Measurements from ENCODE around the gene IVNS1ABP.
"Not testable (repeated sequence)": the region's sequence is repeated elsewhere in the genome, so short reads cannot be mapped to it uniquely, and the experiment has no call there.

The IVNS1ABP gene

GRCh38 chr1:185317034-185317885 is at the start of gene IVNS1ABP:
Gene IVNS1ABP (minus strand): TSS chr1:185317243. CDS start chr1:185309493, 7,750 bp downstream.
- no peaks in the 10 kb centered on the region for H3K9me3 ChIP-seq (ENCODE audit: control insufficient read depth, insufficient read depth, low read length)
- H4K20me1 ChIP-seq (ENCODE audit: control insufficient read depth, insufficient read depth, low read depth, low read length) = peaks cover 33% of the 10 kb centered on the region
- H3F3A ChIP-seq (ENCODE audit: control insufficient read depth, insufficient read depth) = no peaks in the 10 kb centered on the region
- peak within 1 kb of the TSS; percentile 95 for H3K4me3 ChIP-seq (ENCODE audit: low read length)
- peaks cover 38% of the 10 kb centered on the region for H3K36me3 ChIP-seq (ENCODE audit: control insufficient read depth, low read length)
- H3K9me2 ChIP-seq (replicated peaks; ENCODE audit: control insufficient read depth, low read length) = no peaks in the 10 kb centered on the region
- H3K4me2 ChIP-seq (ENCODE audit: low read length) = peak within 1 kb of the TSS; percentile 90
- peaks cover 52% of the 10 kb centered on the region for H3K4me1 ChIP-seq (ENCODE audit: control insufficient read depth, low read length)
- peak within 1 kb of the TSS; percentile 79 for H3K27ac ChIP-seq (ENCODE audit: low read depth, low read length)
- TF ChIP-seq CTCF (IDR thresholded peaks at IDR 0.05; ENCODE audit: low read depth, low read length, poor library complexity, severe bottlenecking) = peak; percentile 50
- no peak for TF ChIP-seq EZH2phosphoT487 (IDR thresholded peaks at IDR 0.05; ENCODE audit: borderline replicate concordance, low read length)
- no peaks in the 10 kb centered on the region for H3K27me3 ChIP-seq (ENCODE audit: control insufficient read depth, low read length)
- H3K79me2 ChIP-seq (ENCODE audit: control insufficient read depth, low read length) = peaks cover 54% of the 10 kb centered on the region

- Histone ChIP-seq H3K9me2 (replicated peaks; ENCODE audit: control insufficient read depth, low read length) (no peaks in the 10 kb centered on the region), H3K27me3 (ENCODE audit: control insufficient read depth, low read length) (peaks cover 6% of the 10 kb centered on the region; the same call in 1 of the 2 replicates), H3F3A (ENCODE audit: control insufficient read depth, insufficient read depth) (no peaks in the 10 kb centered on the region), H3K27ac (ENCODE audit: low read depth, low read length) (no peak overlapping the region), H3K4me2 (ENCODE audit: low read length) (no peak overlapping the region), H3K4me1 (ENCODE audit: control insufficient read depth, low read length) (peaks cover 6% of the 10 kb centered on the region), H3K9me3 (ENCODE audit: control insufficient read depth, insufficient read depth, low read length) (no peaks in the 10 kb centered on the region; the same call in 1 of the 2 replicates), H4K20me1 (ENCODE audit: control insufficient read depth, insufficient read depth, low read depth, low read length) (no peaks in the 10 kb centered on the region), H3K36me3 (ENCODE audit: control insufficient read depth, low read length) (no peaks in the 10 kb centered on the region), H3K4me3 (ENCODE audit: low read length) (no peak overlapping the region), H3K79me2 (ENCODE audit: control insufficient read depth, low read length) (no peaks in the 10 kb centered on the region)
- TF ChIP-seq EZH2phosphoT487 (IDR thresholded peaks at IDR 0.05; ENCODE audit: borderline replicate concordance, low read length) (no peak), CTCF (IDR thresholded peaks at IDR 0.05; ENCODE audit: low read depth, low read length, poor library complexity, severe bottlenecking) (no peak)
Measured at GRCh38 chr1:185365951-185366350, 48.9 kb upstream of the IVNS1ABP start.

GRCh38 chr1:185364528-185364927 is 47.5 kb upstream of the IVNS1ABP start:
- 0 out of 2 replicates have a peak overlapping the region, but pooled peaks have one; percentile 12 for H3K4me2 ChIP-seq (ENCODE audit: low read length)
- not testable (repeated sequence) for H3K27ac ChIP-seq (ENCODE audit: low read depth, low read length); H3K4me1 ChIP-seq (ENCODE audit: control insufficient read depth, low read length); H3K4me3 ChIP-seq (ENCODE audit: low read length); H3F3A ChIP-seq (ENCODE audit: control insufficient read depth, insufficient read depth); H4K20me1 ChIP-seq (ENCODE audit: control insufficient read depth, insufficient read depth, low read depth, low read length); H3K9me2 ChIP-seq (replicated peaks; ENCODE audit: control insufficient read depth, low read length); H3K36me3 ChIP-seq (ENCODE audit: control insufficient read depth, low read length); H3K9me3 ChIP-seq (ENCODE audit: control insufficient read depth, insufficient read depth, low read length); H3K27me3 ChIP-seq (ENCODE audit: control insufficient read depth, low read length); H3K79me2 ChIP-seq (ENCODE audit: control insufficient read depth, low read length)

- no peaks in the 10 kb centered on the region; the same call in 1 of the 2 replicates for H3K9me3 ChIP-seq (ENCODE audit: control insufficient read depth, insufficient read depth, low read length)
- H3K4me3 ChIP-seq (ENCODE audit: low read length) = no peak overlapping the region
- no peaks in the 10 kb centered on the region for H4K20me1 ChIP-seq (ENCODE audit: control insufficient read depth, insufficient read depth, low read depth, low read length)
- H3K4me1 ChIP-seq (ENCODE audit: control insufficient read depth, low read length) = peaks cover 6% of the 10 kb centered on the region
- no peaks in the 10 kb centered on the region for H3K79me2 ChIP-seq (ENCODE audit: control insufficient read depth, low read length)
- H3K27ac ChIP-seq (ENCODE audit: low read depth, low read length) = no peak overlapping the region
- H3K27me3 ChIP-seq (ENCODE audit: control insufficient read depth, low read length) = peaks cover 6% of the 10 kb centered on the region; the same call in 1 of the 2 replicates
- no peak overlapping the region for H3K4me2 ChIP-seq (ENCODE audit: low read length)
- no peaks in the 10 kb centered on the region for H3K36me3 ChIP-seq (ENCODE audit: control insufficient read depth, low read length)
- TF ChIP-seq EZH2phosphoT487 (IDR thresholded peaks at IDR 0.05; ENCODE audit: borderline replicate concordance, low read length) (no peak), CTCF (IDR thresholded peaks at IDR 0.05; ENCODE audit: low read depth, low read length, poor library complexity, severe bottlenecking) (no peak)
- no peaks in the 10 kb centered on the region for H3F3A ChIP-seq (ENCODE audit: control insufficient read depth, insufficient read depth)
- no peaks in the 10 kb centered on the region for H3K9me2 ChIP-seq (replicated peaks; ENCODE audit: control insufficient read depth, low read length)
Measured at GRCh38 chr1:185363205-185363604, 46.2 kb upstream of the IVNS1ABP start.
